ENCODE results near the gene B3GALNT2. TPM values are rescaled to one million over a fixed set of nuclear protein-coding genes. Genes with fewer than 3 reads are reported as not detected.

B3GALNT2 gene
- total and polyA plus RNA-seq, 2 donors from 2014 or later: 2.0 to 14.4 TPM

DNA sequence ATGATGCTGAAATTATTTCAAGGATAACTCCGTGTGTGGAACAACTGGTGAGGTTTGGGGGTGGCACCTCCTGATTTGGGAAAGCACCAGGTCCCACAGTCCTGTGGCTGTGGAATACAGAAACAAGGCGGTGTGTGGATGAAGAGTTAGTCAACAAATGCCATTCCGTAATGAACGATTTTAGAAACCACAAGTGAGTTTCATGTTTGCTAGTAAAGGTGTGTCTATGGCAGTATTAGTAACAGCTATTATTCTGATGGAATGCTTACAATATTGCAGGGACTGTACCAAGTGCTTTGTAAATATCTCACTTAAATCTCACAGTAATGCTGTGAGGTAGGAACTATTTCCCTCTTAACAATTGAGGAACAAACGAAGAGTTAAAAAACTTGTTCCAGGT, 53.8 kb downstream of the B3GALNT2 start:
- Histone ChIP-seq H3K4me1 (ENCODE audit: control insufficient read depth in 2 of 3, insufficient read depth in 2 of 3, low read depth in 1 of 3, low read length in 3 of 3) (no peaks in the 10 kb centered on the region), H3K27me3 (ENCODE audit: control insufficient read depth, insufficient read depth, low read length) (no peaks in the 10 kb centered on the region), H3K9ac (ENCODE audit: low read length in 3 of 3) (no peak overlapping the region), H3K9me3 (ENCODE audit: control insufficient read depth in 2 of 3, insufficient read depth in 1 of 3, low read length in 3 of 3) (no peaks in the 10 kb centered on the region), H3K36me3 (ENCODE audit: control insufficient read depth in 2 of 3, insufficient read depth in 3 of 3, low read length in 3 of 3) (peaks cover 6 to 15% (median 14%) of the 10 kb centered on the region in 3 donors), H3K4me3 (ENCODE audit: low read length in 3 of 3) (no peak overlapping the region), H3K27ac (ENCODE audit: low read depth in 2 of 2, low read length in 2 of 2) (no peak overlapping the region)
- TF ChIP-seq, protein P1, sequence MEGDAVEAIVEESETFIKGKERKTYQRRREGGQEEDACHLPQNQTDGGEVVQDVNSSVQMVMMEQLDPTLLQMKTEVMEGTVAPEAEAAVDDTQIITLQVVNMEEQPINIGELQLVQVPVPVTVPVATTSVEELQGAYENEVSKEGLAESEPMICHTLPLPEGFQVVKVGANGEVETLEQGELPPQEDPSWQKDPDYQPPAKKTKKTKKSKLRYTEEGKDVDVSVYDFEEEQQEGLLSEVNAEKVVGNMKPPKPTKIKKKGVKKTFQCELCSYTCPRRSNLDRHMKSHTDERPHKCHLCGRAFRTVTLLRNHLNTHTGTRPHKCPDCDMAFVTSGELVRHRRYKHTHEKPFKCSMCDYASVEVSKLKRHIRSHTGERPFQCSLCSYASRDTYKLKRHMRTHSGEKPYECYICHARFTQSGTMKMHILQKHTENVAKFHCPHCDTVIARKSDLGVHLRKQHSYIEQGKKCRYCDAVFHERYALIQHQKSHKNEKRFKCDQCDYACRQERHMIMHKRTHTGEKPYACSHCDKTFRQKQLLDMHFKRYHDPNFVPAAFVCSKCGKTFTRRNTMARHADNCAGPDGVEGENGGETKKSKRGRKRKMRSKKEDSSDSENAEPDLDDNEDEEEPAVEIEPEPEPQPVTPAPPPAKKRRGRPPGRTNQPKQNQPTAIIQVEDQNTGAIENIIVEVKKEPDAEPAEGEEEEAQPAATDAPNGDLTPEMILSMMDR (IDR thresholded peaks at IDR 0.05; ENCODE audit: borderline replicate concordance, extremely low read depth, insufficient read depth): no peak
- no peak for DNase-seq
- intact Hi-C loops (cut with DNase I): no loop called here
- FAIRE-seq: no peak

DNA sequence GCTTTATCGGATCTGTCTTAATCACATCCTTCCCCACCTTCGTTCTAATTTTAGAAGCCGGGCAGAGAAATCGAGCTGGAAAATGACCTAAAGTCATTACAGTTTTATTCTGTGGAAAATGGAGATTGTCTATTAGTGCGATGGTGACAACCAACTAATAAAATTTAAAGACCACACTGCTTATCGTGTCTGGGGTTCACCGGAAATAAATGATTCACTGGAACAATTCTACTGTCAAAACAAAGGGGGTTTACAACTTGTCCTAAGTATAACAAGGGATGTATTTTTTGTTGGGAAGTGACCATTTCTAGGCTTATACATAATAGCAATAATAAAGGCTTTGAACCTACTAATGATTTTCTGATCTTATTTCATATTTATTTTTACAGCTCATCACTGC, 55.6 kb downstream of the B3GALNT2 start:
- TF ChIP-seq, protein P1 (IDR thresholded peaks at IDR 0.05; ENCODE audit: borderline replicate concordance, extremely low read depth, insufficient read depth): no peak
- H3K36me3 ChIP-seq (ENCODE audit: control insufficient read depth in 2 of 3, insufficient read depth in 3 of 3, low read length in 3 of 3): peaks cover 6 to 26% (median 19%) of the 10 kb centered on the region in 3 donors
- intact Hi-C loops (cut with DNase I): no loop called here

GRCh38 chr1:235442788-235443429, 61.3 kb downstream of the B3GALNT2 start:
- FAIRE-seq: no peak
- TF ChIP-seq, protein P1 (IDR thresholded peaks at IDR 0.05; ENCODE audit: borderline replicate concordance, extremely low read depth, insufficient read depth): no peak
- Histone ChIP-seq H3K9me3 (ENCODE audit: control insufficient read depth in 2 of 3, insufficient read depth in 1 of 3, low read length in 3 of 3) (no peaks in the 10 kb centered on the region), H3K9ac (ENCODE audit: low read length in 3 of 3) (no peak overlapping the region), H3K27me3 (ENCODE audit: control insufficient read depth, insufficient read depth, low read length) (no peaks in the 10 kb centered on the region), H3K27ac (ENCODE audit: low read depth in 2 of 2, low read length in 2 of 2) (no peak overlapping the region), H3K4me1 (ENCODE audit: control insufficient read depth in 2 of 3, insufficient read depth in 2 of 3, low read depth in 1 of 3, low read length in 3 of 3) (no peaks in the 10 kb centered on the region), H3K36me3 (ENCODE audit: control insufficient read depth in 2 of 3, insufficient read depth in 3 of 3, low read length in 3 of 3) (peaks cover 2 to 29% (median 20%) of the 10 kb centered on the region in 3 donors), H3K4me3 (ENCODE audit: low read length in 3 of 3) (no peak overlapping the region)
- DNase-seq: no peak
- intact Hi-C loops (cut with DNase I): no loop called here

More for the DNA sequence above, 55.6 kb downstream of the B3GALNT2 start:
- H3K9me3 ChIP-seq (ENCODE audit: control insufficient read depth in 2 of 3, insufficient read depth in 1 of 3, low read length in 3 of 3): no peaks in the 10 kb centered on the region
- no peak for FAIRE-seq
- H3K4me1 ChIP-seq (ENCODE audit: control insufficient read depth in 2 of 3, insufficient read depth in 2 of 3, low read depth in 1 of 3, low read length in 3 of 3): no peaks in the 10 kb centered on the region
- no peaks in the 10 kb centered on the region for H3K27me3 ChIP-seq (ENCODE audit: control insufficient read depth, insufficient read depth, low read length)
- no peak overlapping the region for H3K4me3 ChIP-seq (ENCODE audit: low read length in 3 of 3)
- no peak overlapping the region for H3K27ac ChIP-seq (ENCODE audit: low read depth in 2 of 2, low read length in 2 of 2)
- no peak overlapping the region for H3K9ac ChIP-seq (ENCODE audit: low read length in 3 of 3)
- DNase-seq: no peak

Measured in kidney (tissue), 14 donors.